ENCODE results near the gene PRR18.

The PRR18 gene

DNA sequence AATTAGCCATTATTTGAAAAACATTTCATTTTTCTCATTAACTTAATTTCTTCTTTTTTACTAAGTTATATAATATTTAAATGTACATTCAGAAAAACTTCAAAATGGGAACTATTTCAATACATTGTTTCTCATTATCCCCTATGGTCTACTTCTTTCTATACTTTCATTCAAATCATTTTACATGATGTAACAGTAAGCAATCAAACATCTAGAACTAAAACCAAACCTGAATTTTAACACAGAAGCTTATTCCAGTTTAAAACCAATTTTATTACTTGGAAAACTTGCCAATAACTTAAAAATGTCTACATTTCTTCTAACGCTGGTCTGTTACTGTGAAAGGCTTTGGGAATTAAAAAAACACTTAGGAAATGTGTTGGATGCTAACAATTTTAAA lies 4.6 kb upstream of the PRR18 start:
- no peak overlapping the region for H3K4me3 ChIP-seq (ENCODE audit: low read depth, low read length)
- DNase-seq (ENCODE audit: low read depth) = no peak
- TF ChIP-seq CTCF (IDR thresholded peaks at IDR 0.05; ENCODE audit: insufficient read depth, low read depth, low read length, missing control alignments) = no peak

DNA sequence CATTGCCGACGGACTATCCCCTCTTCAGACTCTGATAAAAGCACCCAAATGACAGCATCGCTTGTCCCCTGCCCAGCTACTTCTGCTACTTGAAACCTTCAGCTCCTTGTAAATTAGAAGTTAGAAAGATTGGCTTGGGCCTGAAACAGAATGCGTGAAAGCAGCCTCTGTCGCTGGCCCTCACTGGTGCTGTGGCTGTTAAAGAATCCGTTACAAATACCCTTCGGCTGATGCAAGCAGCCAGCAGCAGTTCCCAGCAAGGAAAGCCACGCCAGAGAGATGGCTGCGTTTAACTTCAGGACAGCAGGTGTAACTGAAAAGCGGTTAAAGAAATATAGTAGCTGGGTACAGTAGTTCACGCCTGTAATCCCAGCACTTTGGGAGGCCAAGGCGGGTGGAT lies 2.4 kb upstream of the PRR18 start:
- no peak for DNase-seq (ENCODE audit: low read depth)
- TF ChIP-seq CTCF (IDR thresholded peaks at IDR 0.05; ENCODE audit: insufficient read depth, low read depth, low read length, missing control alignments) = no peak
- H3K4me3 ChIP-seq (ENCODE audit: low read depth, low read length) = no peak overlapping the region

DNA sequence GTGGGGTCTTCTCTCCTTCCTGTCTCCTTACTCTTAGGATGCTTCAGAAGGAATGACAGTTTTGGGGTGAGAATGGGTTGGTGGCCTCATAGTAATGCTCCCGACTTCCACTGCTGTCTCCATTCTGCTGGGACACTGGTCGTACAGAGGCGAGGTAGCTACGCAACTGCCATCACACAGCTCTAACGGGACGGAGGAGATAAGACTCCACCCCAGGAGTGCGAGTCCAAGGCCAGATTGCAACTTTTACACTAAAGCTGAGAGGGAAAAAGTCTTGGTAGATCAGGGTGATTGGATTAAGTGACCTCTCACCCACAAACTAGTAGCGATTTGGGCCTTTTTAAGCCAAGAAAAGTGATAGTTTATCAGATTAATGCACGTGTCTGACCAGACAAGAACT lies 1.8 kb upstream of the PRR18 start:
- DNase-seq (ENCODE audit: low read depth) = no peak
- TF ChIP-seq CTCF (IDR thresholded peaks at IDR 0.05; ENCODE audit: insufficient read depth, low read depth, low read length, missing control alignments) = no peak
- H3K4me3 ChIP-seq (ENCODE audit: low read depth, low read length) = no peak overlapping the region

DNA sequence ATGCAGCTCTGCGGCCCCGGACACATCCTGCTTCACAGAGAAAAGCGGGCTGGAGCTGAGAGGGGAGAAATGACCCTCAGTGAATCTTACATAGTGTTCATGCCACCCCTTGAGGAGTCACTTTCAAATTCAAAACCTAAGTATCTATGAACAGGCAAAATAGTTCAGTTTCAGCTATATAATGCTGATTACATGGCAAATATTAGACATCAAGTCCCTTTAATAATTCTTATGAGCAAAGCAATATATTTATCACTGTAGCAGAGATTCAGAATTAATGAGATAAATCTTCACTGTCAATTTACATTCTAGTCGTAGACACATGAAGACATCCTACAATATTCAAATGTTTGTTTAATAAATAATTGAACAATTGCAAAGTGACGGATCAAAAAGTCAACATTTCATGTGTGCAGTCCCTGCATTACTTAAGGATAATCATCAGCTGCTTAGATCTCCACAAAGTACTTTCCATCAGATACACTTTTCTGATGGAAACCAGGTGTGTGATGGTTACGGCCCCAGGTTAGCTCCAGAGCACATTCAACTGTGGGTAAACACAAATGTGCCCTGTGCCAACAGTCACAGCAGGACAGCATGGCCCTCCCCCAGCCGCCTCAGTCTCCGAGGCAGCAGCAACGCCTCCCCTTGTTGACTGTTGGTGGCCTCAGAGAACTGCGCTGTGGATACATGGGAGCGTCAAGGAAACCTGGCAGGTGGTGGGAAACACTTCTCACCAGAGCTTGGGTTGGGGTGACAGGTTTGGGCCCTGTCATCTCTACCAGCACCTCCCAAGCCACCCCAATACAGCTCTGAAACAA lies 787 bp upstream of the PRR18 start:
- no peak for DNase-seq (ENCODE audit: low read depth)
- H3K4me3 ChIP-seq (ENCODE audit: low read depth, low read length) = peak overlapping the region; percentile 62
- TF ChIP-seq CTCF (IDR thresholded peaks at IDR 0.05; ENCODE audit: insufficient read depth, low read depth, low read length, missing control alignments) = no peak

- TF ChIP-seq CTCF (IDR thresholded peaks at IDR 0.05; ENCODE audit: insufficient read depth, low read depth, low read length, missing control alignments) = no peak
- peak overlapping the region; percentile 62 for H3K4me3 ChIP-seq (ENCODE audit: low read depth, low read length)
- DNase-seq (ENCODE audit: low read depth) = peak; percentile 59
Observed at GRCh38 chr6:166307082-166308032, 835 bp downstream of the PRR18 start.

GRCh38 chr6:166306378-166307081 lies 1.7 kb downstream of the PRR18 start:
- DNase-seq (ENCODE audit: low read depth) = no peak
- peak overlapping the region; percentile 62 for H3K4me3 ChIP-seq (ENCODE audit: low read depth, low read length)
- no peak for TF ChIP-seq CTCF (IDR thresholded peaks at IDR 0.05; ENCODE audit: insufficient read depth, low read depth, low read length, missing control alignments)
